A673 (cell line): ENCODE measurements around the gene C4B. TPM values are rescaled to one million over a fixed set of nuclear protein-coding genes. Genes with fewer than 3 reads are reported as not detected.

Experiments
- BruUV-seq: library from RNA; stranded (reverse); fragments of 400-500 nt; replicated peaks from 2 replicates; lab custom pipeline; 2021; lab: Mats Ljungman, UMichigan
- CTCF ChIA-PET: fragments of 300-600 bp; sonication (Branson Sonifier 250); formaldehyde crosslinking; loops from one replicate; lab custom pipeline; 2022; ENCODE audit warnings: antibody characterized with exemption; lab: Charles Lee
- POLR2A ChIA-PET: fragments of 300-600 bp; sonication (Branson Sonifier 250); formaldehyde crosslinking; loops from one replicate; lab custom pipeline; 2022; ENCODE audit warnings: antibody characterized with exemption; ENCODE audit not compliant: low non-redundant PET; lab: Charles Lee
- DNase-seq: peaks from one replicate; pipeline ENCODE4 v3.0.0-alpha.2; 2015; ENCODE audit warnings: low spot score
- H3K27ac ChIP-seq: fragments of 200-600 bp; sonication (generic); 2 replicates; pipeline ENCODE4 v1.5.1; 2016; ENCODE audit warnings: mixed run types, low read depth, mild to moderate bottlenecking, mixed read lengths, antibody characterized with exemption, low read length; ENCODE audit not compliant: poor library complexity, severe bottlenecking
- H3K27me3 ChIP-seq: fragments of 200-600 bp; sonication (generic); replicated peaks from 2 replicates; pipeline ENCODE4 v1.6.1; 2017; ENCODE audit warnings: mixed run types, low read depth, mild to moderate bottlenecking, mixed read lengths, antibody characterized with exemption, low read length; ENCODE audit not compliant: insufficient read depth, poor library complexity
- H3K36me3 ChIP-seq: fragments of 200-600 bp; sonication (generic); 2 replicates; pipeline ENCODE4 v1.6.1; 2016; ENCODE audit warnings: mixed run types, mild to moderate bottlenecking, mixed read lengths, antibody characterized with exemption, low read length; ENCODE audit not compliant: insufficient read depth, poor library complexity, severe bottlenecking
- H3K4me1 ChIP-seq: fragments of 200-600 bp; sonication (generic); 2 replicates; pipeline ENCODE4 v1.6.1; 2017; ENCODE audit warnings: mixed run types, mild to moderate bottlenecking, mixed read lengths, antibody characterized with exemption, low read length; ENCODE audit not compliant: insufficient read depth, poor library complexity, severe bottlenecking
- H3K4me3 ChIP-seq: fragments of 200-600 bp; sonication (generic); 2 replicates; pipeline ENCODE4 v1.5.1; 2016; ENCODE audit warnings: low read depth, mixed run types, mild to moderate bottlenecking, mixed read lengths, low read length; ENCODE audit not compliant: poor library complexity, severe bottlenecking
- H3K9me3 ChIP-seq: fragments of 200-600 bp; sonication (generic); 2 replicates; pipeline ENCODE4 v1.6.1; 2016; ENCODE audit warnings: mixed run types, low read depth, mild to moderate bottlenecking, mixed read lengths, antibody characterized with exemption, low read length; ENCODE audit not compliant: poor library complexity, severe bottlenecking
- EZH2 ChIP-seq: fragments of 200-600 bp; sonication (generic); IDR thresholded peaks from 2 replicates; pipeline ENCODE4 v1.6.1; 2017; ENCODE audit warnings: borderline replicate concordance, low read depth, mild to moderate bottlenecking, mixed read lengths, antibody characterized with exemption, low read length; ENCODE audit not compliant: poor library complexity, severe bottlenecking
- intact Hi-C: fragments of 100-400 bp; cut with micrococcal nuclease; formaldehyde crosslinking; loops from one replicate; pipeline ENCODE4 v1.10.0; 2022; ENCODE audit not compliant: unreplicated experiment
- total RNA-seq: library from RNA; stranded (reverse); gene quantifications from 2 replicates; pipeline ENCODE4 v1.2.3, GENCODE V29; 2021
- TF ChIP-seq, protein P1 (sequence below): fragments of 300-800, 200-600 bp; sonication (generic); conservative IDR thresholded peaks from 2 replicates; pipeline ENCODE4 v1.5.1; 2017; ENCODE audit warnings: low read depth, mild to moderate bottlenecking, antibody characterized with exemption, low read length, moderate library complexity, mixed read lengths

Gene C4B
- total RNA-seq, 1 experiment from 2014 or later, result 2.2 TPM

DNA sequence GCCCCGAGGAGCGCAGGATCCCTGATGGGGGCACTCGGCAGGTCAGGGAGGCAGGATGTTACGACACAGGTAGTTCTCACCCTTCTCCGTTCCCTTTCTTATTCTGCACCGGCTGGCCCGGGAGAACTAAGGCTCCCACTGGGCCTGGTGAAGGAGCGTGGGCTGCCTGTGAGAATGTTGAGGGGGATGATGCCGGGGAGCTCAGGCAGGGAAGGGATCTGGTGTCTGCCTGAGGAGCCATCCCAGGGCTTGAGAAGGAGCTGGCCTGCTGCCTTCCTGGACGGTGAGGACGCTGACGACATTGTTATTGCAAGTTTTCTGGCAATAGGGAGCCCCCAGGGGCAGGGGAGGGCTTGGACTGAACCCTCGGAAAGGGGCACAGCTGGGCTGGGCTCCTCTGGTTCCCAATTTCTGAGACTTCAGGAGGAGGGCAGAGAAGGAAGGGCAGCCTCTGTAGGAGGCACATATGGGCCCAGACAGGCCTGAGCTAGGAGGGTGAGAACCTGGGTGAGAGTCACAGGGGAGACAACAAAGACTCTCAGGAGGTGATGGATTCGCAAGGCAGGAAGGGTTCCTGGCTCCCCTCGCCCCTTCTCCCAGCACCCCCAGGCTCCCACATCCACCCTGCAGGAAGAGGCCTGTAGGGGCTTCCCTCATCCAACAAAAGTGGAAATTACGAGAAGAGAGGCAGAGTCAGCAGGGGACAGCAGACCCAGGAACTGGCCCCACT, 56.4 kb downstream of the C4B start:
- ChIA-PET CTCF (no interaction called here), POLR2A (interaction anchor here (0.6 kb wide), 1 partner anchor 228 kb away, joined by 12 read pairs; no protein-coding TSS in a partner anchor)
- no peak overlapping the region for H3K4me3 ChIP-seq
- no peak for DNase-seq
- no peaks in the 10 kb centered on the region for H3K36me3 ChIP-seq
- no peaks in the 10 kb centered on the region for H3K9me3 ChIP-seq
- no peaks in the 10 kb centered on the region for H3K27me3 ChIP-seq
- no peaks in the 10 kb centered on the region for H3K4me1 ChIP-seq
- H3K27ac ChIP-seq, result no peak overlapping the region
- no TSS peak for BruUV-seq
- TF ChIP-seq, protein P1, sequence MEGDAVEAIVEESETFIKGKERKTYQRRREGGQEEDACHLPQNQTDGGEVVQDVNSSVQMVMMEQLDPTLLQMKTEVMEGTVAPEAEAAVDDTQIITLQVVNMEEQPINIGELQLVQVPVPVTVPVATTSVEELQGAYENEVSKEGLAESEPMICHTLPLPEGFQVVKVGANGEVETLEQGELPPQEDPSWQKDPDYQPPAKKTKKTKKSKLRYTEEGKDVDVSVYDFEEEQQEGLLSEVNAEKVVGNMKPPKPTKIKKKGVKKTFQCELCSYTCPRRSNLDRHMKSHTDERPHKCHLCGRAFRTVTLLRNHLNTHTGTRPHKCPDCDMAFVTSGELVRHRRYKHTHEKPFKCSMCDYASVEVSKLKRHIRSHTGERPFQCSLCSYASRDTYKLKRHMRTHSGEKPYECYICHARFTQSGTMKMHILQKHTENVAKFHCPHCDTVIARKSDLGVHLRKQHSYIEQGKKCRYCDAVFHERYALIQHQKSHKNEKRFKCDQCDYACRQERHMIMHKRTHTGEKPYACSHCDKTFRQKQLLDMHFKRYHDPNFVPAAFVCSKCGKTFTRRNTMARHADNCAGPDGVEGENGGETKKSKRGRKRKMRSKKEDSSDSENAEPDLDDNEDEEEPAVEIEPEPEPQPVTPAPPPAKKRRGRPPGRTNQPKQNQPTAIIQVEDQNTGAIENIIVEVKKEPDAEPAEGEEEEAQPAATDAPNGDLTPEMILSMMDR, result no peak
- no peak for TF ChIP-seq EZH2
- intact Hi-C loops, result no loop called here

DNA sequence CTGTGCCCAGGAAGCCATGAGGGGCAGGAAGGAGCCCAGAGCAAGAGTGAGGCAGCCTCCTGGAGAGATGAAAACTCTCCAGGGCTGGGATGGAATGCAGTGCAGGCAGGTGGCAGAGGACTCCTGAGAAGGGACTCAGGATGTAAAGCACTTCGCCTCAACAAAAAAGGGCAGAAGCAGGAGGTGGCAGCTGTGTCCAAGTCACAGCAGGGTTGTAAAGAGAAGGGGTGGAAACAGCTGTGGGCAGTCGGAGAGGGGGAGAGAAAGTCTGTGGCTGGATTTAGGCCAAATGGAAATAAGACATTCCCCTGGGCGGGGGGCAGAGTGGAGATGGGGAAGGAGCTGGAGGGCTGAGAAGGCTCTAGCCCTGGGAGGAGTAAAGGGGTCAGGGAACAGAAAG, 58.5 kb downstream of the C4B start:
- H3K27ac ChIP-seq, result no peak overlapping the region
- no peak overlapping the region for H3K4me3 ChIP-seq
- CTCF ChIA-PET, result no interaction called here
- no peak for DNase-seq
- intact Hi-C loops, result no loop called here
- H3K27me3 ChIP-seq, result no peaks in the 10 kb centered on the region
- H3K36me3 ChIP-seq, result no peaks in the 10 kb centered on the region
- POLR2A ChIA-PET, result interaction anchor here (0.6 kb wide), 1 partner anchor 42 kb away, joined by 3 read pairs; no protein-coding TSS in a partner anchor
- no peaks in the 10 kb centered on the region for H3K9me3 ChIP-seq
- BruUV-seq, result no TSS peak
- no peaks in the 10 kb centered on the region for H3K4me1 ChIP-seq
- TF ChIP-seq, protein P1, result no peak
- TF ChIP-seq EZH2, result no peak

DNA sequence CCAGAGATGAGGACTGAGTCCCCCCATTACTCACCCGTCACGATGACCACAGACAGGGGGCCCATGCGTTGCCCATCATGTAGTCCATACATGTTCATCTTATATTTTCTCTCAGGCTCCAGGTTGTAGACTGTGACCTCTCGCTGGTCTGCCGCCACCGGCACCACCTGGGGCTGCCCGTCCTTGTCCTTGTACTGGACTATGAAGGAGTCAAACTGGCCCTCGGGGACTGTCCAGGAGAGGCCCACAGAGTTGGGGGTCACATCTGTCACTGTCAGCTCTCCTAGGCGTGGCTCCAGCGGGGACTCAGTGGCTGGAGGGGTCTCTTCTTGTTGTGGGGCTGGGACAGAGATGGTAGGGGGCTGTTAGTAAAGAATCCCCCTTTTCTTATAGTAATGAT, 59.0 kb downstream of the C4B start:
- intact Hi-C loops, result no loop called here
- CTCF ChIA-PET, result no interaction called here
- POLR2A ChIA-PET, result interaction anchor here (0.6 kb wide), 1 partner anchor 41 kb away, joined by 3 read pairs; no protein-coding TSS in a partner anchor

More for the DNA sequence above, 59.0 kb downstream of the C4B start:
- TF ChIP-seq EZH2, result no peak
- TF ChIP-seq, protein P1, result no peak
- DNase-seq, result no peak
- no peaks in the 10 kb centered on the region for H3K27me3 ChIP-seq
- no peaks in the 10 kb centered on the region for H3K4me1 ChIP-seq
- no peaks in the 10 kb centered on the region for H3K9me3 ChIP-seq
- no peak overlapping the region for H3K27ac ChIP-seq
- H3K36me3 ChIP-seq, result no peaks in the 10 kb centered on the region
- no peak overlapping the region for H3K4me3 ChIP-seq
- BruUV-seq, result no TSS peak
